H1 (cell line): ENCODE measurements around the gene PNMA6E.

ENCODE experiments used
- ASH2L ChIP-seq: fragments of 200-600, 300-600 bp; sonication (generic); IDR thresholded peaks from one replicate; pipeline ENCODE4 v1.7.1; 2017; ENCODE audit warnings: low read length
- BRCA1 ChIP-seq: IDR thresholded peaks from 2 replicates; pipeline ENCODE4 v1.6.1; 2012; ENCODE audit warnings: low read depth, low read length, improper control_type of control experiment
- CBX8 ChIP-seq: fragments of 300-800, 300-1000 bp; sonication (generic); IDR thresholded peaks from 2 replicates; pipeline ENCODE4 v1.7.1; 2016; ENCODE audit warnings: low read depth, low read length, borderline replicate concordance
- GABPA ChIP-seq: IDR thresholded peaks from 2 replicates; pipeline ENCODE4 v1.6.1; 2011; ENCODE audit warnings: mild to moderate bottlenecking, low read length, moderate library complexity, borderline replicate concordance; ENCODE audit not compliant: insufficient read depth
- JUND ChIP-seq: IDR thresholded peaks from 2 replicates; pipeline ENCODE4 v1.6.1; 2011; ENCODE audit warnings: mild to moderate bottlenecking, improper control_type of control experiment, low read length
- POLR2AphosphoS5 ChIP-seq: IDR thresholded peaks from 2 replicates; pipeline ENCODE4 v1.6.1; 2011; ENCODE audit warnings: low read depth, low read length
- POU5F1 ChIP-seq: IDR thresholded peaks from 2 replicates; pipeline ENCODE4 v1.6.1; 2011; ENCODE audit warnings: low read depth, mild to moderate bottlenecking, low read length, moderate library complexity
- RAD21 ChIP-seq, 2 experiments: IDR thresholded peaks in 1 of 2; conservative IDR thresholded peaks in 1 of 2; 2 replicates each; pipeline ENCODE4 v1.6.1; 2011; ENCODE audit warnings: low read depth in 2 of 2, low read length in 2 of 2, improper control_type of control experiment in 1 of 2, inconsistent platforms in 1 of 2, mild to moderate bottlenecking in 1 of 2, moderate library complexity in 1 of 2
- RFX5 ChIP-seq: IDR thresholded peaks from 2 replicates; pipeline ENCODE4 v1.6.1; 2011; ENCODE audit warnings: low read depth, low read length, improper control_type of control experiment, borderline replicate concordance

DNA sequence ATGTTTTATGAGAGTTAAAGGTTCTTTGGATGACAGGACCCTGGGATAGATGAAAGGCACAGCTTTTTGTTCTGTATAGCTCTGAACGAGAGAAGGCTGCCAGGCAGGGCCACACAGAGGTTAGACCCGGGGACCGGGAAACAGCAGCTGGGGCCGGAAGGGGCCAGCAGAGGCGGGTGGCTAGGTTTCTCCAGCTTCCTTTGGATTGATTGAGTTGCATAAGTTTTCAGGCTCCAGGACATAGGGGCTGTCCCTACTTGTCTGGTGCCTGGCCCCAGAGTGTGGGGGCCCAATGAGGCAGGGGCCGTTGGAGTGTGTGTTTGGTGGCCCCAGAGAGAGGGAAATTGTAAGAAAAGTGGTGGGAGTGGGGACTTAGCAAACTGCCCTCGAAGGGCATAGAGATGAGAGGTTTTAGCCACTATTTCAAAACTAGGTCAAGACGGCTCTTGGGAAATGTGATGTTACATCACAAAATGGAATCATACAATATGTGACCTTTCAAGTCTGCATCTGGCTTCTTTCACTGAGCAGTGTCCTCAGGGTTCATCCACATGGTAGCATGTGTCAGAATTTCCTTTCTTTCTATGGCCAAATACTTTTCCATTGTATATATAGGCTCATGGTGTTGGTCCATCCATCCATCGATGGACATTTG is 13.8 kb upstream of the PNMA6E start:
- TF ChIP-seq GABPA, result no peak
- no peak for TF ChIP-seq POLR2AphosphoS5
- no peak for TF ChIP-seq RFX5
- TF ChIP-seq JUND, result no peak
- TF ChIP-seq BRCA1, result no peak
- no peak for TF ChIP-seq POU5F1
- TF ChIP-seq ASH2L, result no peak
- TF ChIP-seq CBX8, result no peak
- no peak for TF ChIP-seq RAD21 (IDR thresholded peaks at IDR 0.05 in 1 of 2, conservative IDR thresholded peaks at IDR 0.05 in 1 of 2; ENCODE audit: low read depth in 2 of 2, low read length in 2 of 2)
